ENCODE measurements around the gene RRAGC.

- TF ChIP-seq CTCF (IDR thresholded peaks at IDR 0.05) (peak; percentile 8), EZH2phosphoT487 (IDR thresholded peaks at IDR 0.05) (no peak)
Measured at GRCh38 chr1:38819040-38819439, 40.5 kb downstream of the RRAGC start.
